Astrocyte (in vitro differentiated cells and primary cell): ENCODE measurements around the gene ZNF490. TPM values are rescaled to one million over a fixed set of nuclear protein-coding genes. Genes with fewer than 3 reads are reported as not detected.

Source experiments
- DNase-seq: peaks from one replicate; pipeline ENCODE4 v3.0.0-alpha.2; 2010; ENCODE audit warnings: low read depth
- FAIRE-seq: peaks from 2 replicates; lab custom pipeline; 2011; peaks lifted over from hg19 to GRCh38; lab: Jason Lieb, UNC
- H2AFZ ChIP-seq: 2 replicates; pipeline ENCODE4 v1.6.0; 2012; ENCODE audit warnings: low read depth, low read length, inconsistent platforms
- H3K27ac ChIP-seq: 2 replicates; pipeline ENCODE4 v1.5.1; 2011; ENCODE audit warnings: low read depth, low read length, inconsistent platforms
- H3K27me3 ChIP-seq: 2 replicates; pipeline ENCODE4 v1.6.0; 2011; ENCODE audit warnings: low read length, inconsistent platforms; ENCODE audit not compliant: insufficient read depth
- H3K36me3 ChIP-seq: 2 replicates; pipeline ENCODE4 v1.5.1; 2011; ENCODE audit warnings: low read length, inconsistent platforms; ENCODE audit not compliant: insufficient read depth
- H3K4me1 ChIP-seq: 2 replicates; pipeline ENCODE4 v1.5.1; 2011; ENCODE audit warnings: low read length, inconsistent platforms; ENCODE audit not compliant: insufficient read depth
- H3K4me2 ChIP-seq: 2 replicates; pipeline ENCODE4 v1.6.0; 2012; ENCODE audit warnings: low read length, inconsistent platforms
- H3K4me3 ChIP-seq: 2 replicates; pipeline ENCODE4 v1.5.1; 2011; ENCODE audit warnings: low read depth, mild to moderate bottlenecking, low read length, inconsistent platforms; ENCODE audit not compliant: insufficient read depth
- H3K79me2 ChIP-seq: 2 replicates; pipeline ENCODE4 v1.6.0; 2012; ENCODE audit warnings: mild to moderate bottlenecking, low read length, inconsistent platforms; ENCODE audit not compliant: insufficient read depth
- H3K9ac ChIP-seq: 2 replicates; pipeline ENCODE4 v1.6.0; 2012; ENCODE audit warnings: mild to moderate bottlenecking, low read length, inconsistent platforms
- H3K9me3 ChIP-seq: 2 replicates; pipeline ENCODE4 v1.5.1; 2012; ENCODE audit warnings: low read depth, mild to moderate bottlenecking, low read length, inconsistent platforms; ENCODE audit not compliant: insufficient read depth
- H4K20me1 ChIP-seq: 2 replicates; pipeline ENCODE4 v1.6.0; 2012; ENCODE audit warnings: low read length, inconsistent platforms; ENCODE audit not compliant: insufficient read depth
- H3K27ac Mint-ChIP-seq: one replicate; pipeline ENCODE4 v1.8.0; 2021; ENCODE audit warnings: mild to moderate bottlenecking, mixed read lengths; ENCODE audit not compliant: unreplicated experiment
- H3K27me3 Mint-ChIP-seq: one replicate; pipeline ENCODE4 v1.8.0; 2021; ENCODE audit warnings: low read depth, mixed read lengths; ENCODE audit not compliant: unreplicated experiment
- H3K36me3 Mint-ChIP-seq: one replicate; pipeline ENCODE4 v1.8.0; 2021; ENCODE audit warnings: low read depth, mixed read lengths; ENCODE audit not compliant: unreplicated experiment
- H3K4me1 Mint-ChIP-seq: one replicate; pipeline ENCODE4 v1.8.0; 2021; ENCODE audit warnings: low read depth, mixed read lengths; ENCODE audit not compliant: unreplicated experiment
- H3K4me3 Mint-ChIP-seq: one replicate; pipeline ENCODE4 v1.8.0; 2021; ENCODE audit warnings: mild to moderate bottlenecking, moderate library complexity, mixed read lengths; ENCODE audit not compliant: unreplicated experiment
- H3K9me3 Mint-ChIP-seq: one replicate; pipeline ENCODE4 v1.8.0; 2021; ENCODE audit warnings: mild to moderate bottlenecking, mixed read lengths; ENCODE audit not compliant: unreplicated experiment
- EZH2 ChIP-seq: IDR thresholded peaks from 2 replicates; pipeline ENCODE4 v1.6.1; 2012; ENCODE audit warnings: mild to moderate bottlenecking, low read length, inconsistent platforms; ENCODE audit not compliant: insufficient read depth
- total RNA-seq: library from RNA; stranded (reverse); gene quantifications from 2 replicates; pipeline ENCODE4 v1.2.1, GENCODE V29; 2021
- TF ChIP-seq, protein P1 (sequence below): IDR thresholded peaks from 2 replicates; pipeline ENCODE4 v1.5.1; 2011; ENCODE audit warnings: low read depth, mild to moderate bottlenecking, inconsistent platforms, low read length, moderate library complexity; ENCODE audit not compliant: insufficient read depth

Gene ZNF490
- total RNA-seq, 1 donor from 2014 or later, result 12.5 TPM

GRCh38 chr19:12544401-12544876 lies 66.2 kb downstream of the ZNF490 start:
- Histone ChIP-seq H3K9me3 (peaks cover 4% of the 10 kb centered on the region), H3K4me2 (peak overlapping the region; percentile 60), H2AFZ (no peak overlapping the region), H3K4me1 (peaks cover 11% of the 10 kb centered on the region), H3K27me3 (no peaks in the 10 kb centered on the region), H4K20me1 (peaks cover 33% of the 10 kb centered on the region), H3K36me3 (peaks cover 2% of the 10 kb centered on the region), H3K79me2 (peaks cover 78% of the 10 kb centered on the region), H3K9ac (no peak overlapping the region), H3K4me3 (no peak overlapping the region), H3K27ac (peak overlapping the region; percentile 23)
- DNase-seq (peak; percentile 90), FAIRE-seq (no peak)
- Mint-ChIP-seq H3K27ac (peak overlapping the region; percentile 85), H3K4me1 (peaks cover 18% of the 10 kb centered on the region), H3K36me3 (peaks cover 54% of the 10 kb centered on the region), H3K4me3 (peak overlapping the region; percentile 41), H3K27me3 (no peaks in the 10 kb centered on the region), H3K9me3 (peaks cover 33% of the 10 kb centered on the region)
- no peak for TF ChIP-seq EZH2
- TF ChIP-seq, protein P1, sequence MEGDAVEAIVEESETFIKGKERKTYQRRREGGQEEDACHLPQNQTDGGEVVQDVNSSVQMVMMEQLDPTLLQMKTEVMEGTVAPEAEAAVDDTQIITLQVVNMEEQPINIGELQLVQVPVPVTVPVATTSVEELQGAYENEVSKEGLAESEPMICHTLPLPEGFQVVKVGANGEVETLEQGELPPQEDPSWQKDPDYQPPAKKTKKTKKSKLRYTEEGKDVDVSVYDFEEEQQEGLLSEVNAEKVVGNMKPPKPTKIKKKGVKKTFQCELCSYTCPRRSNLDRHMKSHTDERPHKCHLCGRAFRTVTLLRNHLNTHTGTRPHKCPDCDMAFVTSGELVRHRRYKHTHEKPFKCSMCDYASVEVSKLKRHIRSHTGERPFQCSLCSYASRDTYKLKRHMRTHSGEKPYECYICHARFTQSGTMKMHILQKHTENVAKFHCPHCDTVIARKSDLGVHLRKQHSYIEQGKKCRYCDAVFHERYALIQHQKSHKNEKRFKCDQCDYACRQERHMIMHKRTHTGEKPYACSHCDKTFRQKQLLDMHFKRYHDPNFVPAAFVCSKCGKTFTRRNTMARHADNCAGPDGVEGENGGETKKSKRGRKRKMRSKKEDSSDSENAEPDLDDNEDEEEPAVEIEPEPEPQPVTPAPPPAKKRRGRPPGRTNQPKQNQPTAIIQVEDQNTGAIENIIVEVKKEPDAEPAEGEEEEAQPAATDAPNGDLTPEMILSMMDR, result no peak

DNA sequence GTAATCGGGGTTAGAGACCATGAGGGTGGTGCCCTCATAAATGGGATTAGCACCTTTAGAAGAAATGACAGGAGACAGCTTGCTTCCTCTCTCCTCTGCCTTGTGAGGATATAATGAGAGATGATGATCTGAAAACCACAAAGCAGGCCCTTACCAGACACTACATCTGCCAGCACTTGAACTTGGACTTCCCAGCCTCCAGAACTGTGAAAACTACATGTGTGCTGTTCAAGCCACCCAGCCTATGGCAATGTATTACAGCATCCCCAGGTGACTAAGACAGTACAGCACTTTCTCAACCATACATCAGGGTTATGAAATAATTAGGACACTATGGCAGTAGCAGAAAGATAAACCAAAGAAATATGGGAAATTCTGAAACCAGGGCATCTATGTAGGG lies 66.8 kb downstream of the ZNF490 start:
- Histone ChIP-seq H3K4me1 (peaks cover 11% of the 10 kb centered on the region), H3K27me3 (no peaks in the 10 kb centered on the region), H3K27ac (no peak overlapping the region), H3K9me3 (peaks cover 4% of the 10 kb centered on the region), H4K20me1 (peaks cover 33% of the 10 kb centered on the region), H2AFZ (no peak overlapping the region), H3K36me3 (peaks cover 2% of the 10 kb centered on the region), H3K4me2 (peak overlapping the region; percentile 60), H3K79me2 (peaks cover 76% of the 10 kb centered on the region), H3K9ac (no peak overlapping the region), H3K4me3 (peak overlapping the region; percentile 14)
- DNase-seq (peak; percentile 22), FAIRE-seq (no peak)
- TF ChIP-seq EZH2, result no peak
- TF ChIP-seq, protein P1, result no peak
- Mint-ChIP-seq H3K27me3 (no peaks in the 10 kb centered on the region), H3K4me1 (peaks cover 13% of the 10 kb centered on the region), H3K9me3 (peaks cover 35% of the 10 kb centered on the region), H3K36me3 (peaks cover 51% of the 10 kb centered on the region), H3K4me3 (no peak overlapping the region), H3K27ac (no peak overlapping the region)

Other genes starting within 250 kb of the ZNF490 start
- 0.38 and 0.95 TPM in 2 replicates for gene ZNF442, start 245.1 kb downstream of the ZNF490 start, total RNA-seq
- gene ZNF799, start 209.5 kb downstream of the ZNF490 start, total RNA-seq, result 1.7 and 3.2 TPM in 2 replicates
- gene ZNF443, start 169.8 kb downstream of the ZNF490 start, total RNA-seq, result 2.5 and 4.3 TPM in 2 replicates
- 2.3 and 2.8 TPM in 2 replicates for gene ZNF709, start 126.0 kb downstream of the ZNF490 start, total RNA-seq
- 9.7 and 11.5 TPM in 2 replicates for gene ZNF564, start 59.3 kb downstream of the ZNF490 start, total RNA-seq
- 23.2 and 29.6 TPM in 2 replicates for gene ZNF791, start 107 bp upstream of the ZNF490 start, total RNA-seq
- 105 and 129 TPM in 2 replicates for gene MAN2B1, start 55.9 kb upstream of the ZNF490 start, total RNA-seq
- gene WDR83, start 56.0 kb upstream of the ZNF490 start, total RNA-seq, result 10.0 and 13.3 TPM in 2 replicates
- 43.4 and 47.6 TPM in 2 replicates for gene DHPS, start 71.1 kb upstream of the ZNF490 start, total RNA-seq
- not detected in 2 replicates for gene GNG14, start 77.2 kb upstream of the ZNF490 start, total RNA-seq
- 9.9 and 11.6 TPM in 2 replicates for gene FBXW9, start 85.8 kb upstream of the ZNF490 start, total RNA-seq
- 69.8 and 76.3 TPM in 2 replicates for gene TNPO2, start 113.1 kb upstream of the ZNF490 start, total RNA-seq
- 172 and 178 TPM in 2 replicates for gene TRIR, start 123.9 kb upstream of the ZNF490 start, total RNA-seq
- 63.0 and 66.8 TPM in 2 replicates for gene GET3, start 126.7 kb upstream of the ZNF490 start, total RNA-seq
- not detected in 2 replicates for gene BEST2, start 141.0 kb upstream of the ZNF490 start, total RNA-seq
- gene HOOK2, start 164.7 kb upstream of the ZNF490 start, total RNA-seq, result 21.7 and 25.9 TPM in 2 replicates
- gene JUNB, start 180.7 kb upstream of the ZNF490 start, total RNA-seq, result 101 and 126 TPM in 2 replicates
- 145 and 166 TPM in 2 replicates for gene PRDX2, start 191.0 kb upstream of the ZNF490 start, total RNA-seq
- gene THSD8, start 191.3 kb upstream of the ZNF490 start, total RNA-seq, result 3.6 and 4.5 TPM in 2 replicates
- gene RNASEH2A, start 195.8 kb upstream of the ZNF490 start, total RNA-seq, result 5.4 and 10.5 TPM in 2 replicates
- not detected in 2 replicates for gene RTBDN, start 223.8 kb upstream of the ZNF490 start, total RNA-seq
- gene MAST1, start 227.7 kb upstream of the ZNF490 start, total RNA-seq, result 5.4 and 6.3 TPM in 2 replicates